HepG2 (cell line): ENCODE data around the gene CCL17. TPM values are rescaled to one million over a fixed set of nuclear protein-coding genes. Genes with fewer than 3 reads are reported as not detected.

Experiments
- ATAC-seq: fragments of 200-7000 bp; cut with Tn5 transposase; 3 replicates; pipeline ENCODE4 v1.9.1; 2020; ENCODE audit warnings: mild to moderate bottlenecking, moderate library complexity
- BruUV-seq: library from RNA; stranded (reverse); fragments of 400-500 nt; replicated peaks from 2 replicates; lab custom pipeline; 2021; lab: Mats Ljungman, UMichigan
- CTCF ChIA-PET: fragments of 300-600 bp; formaldehyde crosslinking; extraction: SDS; loops from one replicate; lab custom pipeline; 2021; ENCODE audit warnings: low total read pairs, inconsistent platforms, low intra/inter-chr PET ratio; lab: Yijun Ruan, JAX
- POLR2A ChIA-PET: fragments of 350-600 bp; sonication (Branson Sonifier 250); formaldehyde crosslinking; loops from one replicate; lab custom pipeline; 2020; ENCODE audit warnings: antibody characterized with exemption, inconsistent platforms; lab: Yijun Ruan, JAX
- DNase-seq: peaks from one replicate; pipeline ENCODE4 v3.0.0-alpha.2; 2015; ENCODE audit warnings: low spot score
- FAIRE-seq: peaks from 3 replicates; lab custom pipeline; 2011; peaks lifted over from hg19 to GRCh38; lab: Jason Lieb, UNC
- H2AFZ ChIP-seq: one replicate; pipeline ENCODE4 v1.6.1; 2011; ENCODE audit warnings: low read length, inconsistent platforms
- H3K27ac ChIP-seq: fragments of 300-600 bp; 3 replicates; pipeline ENCODE4 v1.8.0; 2011; ENCODE audit warnings: mixed run types, mild to moderate bottlenecking, mixed read lengths, low read length, inconsistent platforms; ENCODE audit not compliant: insufficient read depth; ENCODE audit errors: extremely low read length
- H3K27me3 ChIP-seq, 2 experiments: fragments of 200-600 bp in 1 of 2; 2 replicates in 1 of 2; 3 replicates in 1 of 2; pipeline versions ENCODE4 v1.6.0 to v1.8.0; 2011; ENCODE audit warnings: low read length in 2 of 2, mild to moderate bottlenecking in 2 of 2, moderate library complexity in 2 of 2, inconsistent platforms in 1 of 2; ENCODE audit not compliant: insufficient read depth in 2 of 2, control insufficient read depth in 1 of 2
- H3K36me3 ChIP-seq, 2 experiments: fragments of 200-600 bp in 1 of 2; replicated peaks in 1 of 2; 2 replicates in 1 of 2; 3 replicates in 1 of 2; pipeline versions ENCODE4 v1.5.1 to v1.8.0; 2011; ENCODE audit warnings: low read length in 2 of 2, inconsistent platforms in 1 of 2; ENCODE audit not compliant: insufficient read depth in 2 of 2, control insufficient read depth in 1 of 2
- H3K4me1 ChIP-seq: 2 replicates; pipeline ENCODE4 v1.5.1; 2012; ENCODE audit warnings: low read length, inconsistent platforms; ENCODE audit not compliant: insufficient read depth
- H3K4me2 ChIP-seq: 2 replicates; pipeline ENCODE4 v1.6.0; 2011; ENCODE audit warnings: low read depth, low read length, inconsistent platforms
- H3K4me3 ChIP-seq, 3 experiments: fragments of 200-600 bp in 1 of 3; sonication (generic), shearing (Covaris generic) in 1 of 3; replicated peaks in 1 of 3; 2 replicates each; pipeline ENCODE4 v1.5.1; 2011 to 2016; ENCODE audit warnings: low read length in 3 of 3, inconsistent platforms in 2 of 3, low read depth in 2 of 3, mild to moderate bottlenecking in 2 of 3, control low read depth in 1 of 3, mixed read lengths in 1 of 3; ENCODE audit not compliant: insufficient read depth in 1 of 3
- H3K79me2 ChIP-seq: one replicate; pipeline ENCODE4 v1.6.1; 2011; ENCODE audit warnings: low read length, inconsistent platforms; ENCODE audit not compliant: insufficient read depth
- H3K9ac ChIP-seq: 2 replicates; pipeline ENCODE4 v1.6.0; 2011; ENCODE audit warnings: mild to moderate bottlenecking, low read depth, low read length, inconsistent platforms; ENCODE audit not compliant: insufficient read depth
- H3K9me3 ChIP-seq: 2 replicates; pipeline ENCODE4 v1.5.1; 2012; ENCODE audit warnings: mild to moderate bottlenecking, low read length
- H4K20me1 ChIP-seq: 2 replicates; pipeline ENCODE4 v1.6.0; 2011; ENCODE audit warnings: inconsistent platforms, mild to moderate bottlenecking, low read length, moderate library complexity; ENCODE audit not compliant: insufficient read depth
- CREBL2 ChIP-seq: sonication (generic); formaldehyde crosslinking; IDR thresholded peaks from 2 replicates; pipeline ENCODE4 v1.8.1; 2023; ENCODE audit warnings: missing genetic modification reagents, mild to moderate bottlenecking, borderline replicate concordance
- DNMT3B ChIP-seq: conservative IDR thresholded peaks from 2 replicates; pipeline ENCODE4 v1.6.1; 2016; ENCODE audit warnings: missing biosample characterization, control low read depth
- IRX3 ChIP-seq: sonication (generic); formaldehyde crosslinking; IDR thresholded peaks from 2 replicates; pipeline ENCODE4 v1.8.1; 2023; ENCODE audit warnings: mild to moderate bottlenecking, low read depth, missing genetic modification reagents, borderline replicate concordance
- MAFG ChIP-seq: sonication (generic); formaldehyde crosslinking; IDR thresholded peaks from 2 replicates; pipeline ENCODE4 v1.5.1; 2020; ENCODE audit warnings: mild to moderate bottlenecking, missing genetic modification reagents
- RBAK ChIP-seq: sonication (generic); formaldehyde crosslinking; IDR thresholded peaks from 2 replicates; pipeline ENCODE4 v1.5.1; 2020; ENCODE audit warnings: mild to moderate bottlenecking, missing genetic modification reagents
- SMC3 ChIP-seq: IDR thresholded peaks from 2 replicates; pipeline ENCODE4 v1.6.1; 2011; ENCODE audit warnings: low read length, improper control_type of control experiment
- ZNF234 ChIP-seq: sonication (generic); formaldehyde crosslinking; conservative IDR thresholded peaks from 2 replicates; pipeline ENCODE4 v1.5.1; 2020; ENCODE audit warnings: mild to moderate bottlenecking, missing genetic modification reagents
- ZNF251 ChIP-seq: sonication (generic); formaldehyde crosslinking; IDR thresholded peaks from 2 replicates; pipeline ENCODE4 v1.9.0; 2021; ENCODE audit warnings: mild to moderate bottlenecking, missing genetic modification reagents
- ZSCAN30 ChIP-seq: sonication (generic); formaldehyde crosslinking; IDR thresholded peaks from 2 replicates; pipeline ENCODE4 v1.5.0; 2020; ENCODE audit warnings: mild to moderate bottlenecking, missing genetic modification reagents
- WGBS: methylation state at CpG from one replicate; pipeline ENCODE4 v1.1.6; 2017; ENCODE audit warnings: low lambda C conversion rate; 5-methylcytosine and 5-hydroxymethylcytosine counted together
- in situ Hi-C: cut with HindIII; loops from 2 replicates; pipeline ENCODE4 v1.10.0; 2017; ENCODE audit warnings: low pct_unique_long_range_greater_than_20kb; ENCODE audit not compliant: extremely low pct_ligation_motif_present
- intact Hi-C: fragments of 100-400 bp; cut with micrococcal nuclease; formaldehyde crosslinking; loops from one replicate; pipeline ENCODE4 v1.10.0; 2022; ENCODE audit not compliant: unreplicated experiment
- polyA plus RNA-seq, 8 experiments: library from polyadenylated mRNA; depleted of rRNA in 3 of 8; stranded (reverse) in 7 of 8; unstranded in 1 of 8; fragments of >200 nt; fragmentation: Illumina TruSeq in 4 of 8; extraction: Trizol in 4 of 8; gene quantifications; 2 replicates each; pipeline versions ENCODE4 v1.2.1 to v1.2.3, GENCODE V29; 2011 to 2016; ENCODE audit warnings: low read depth in 4 of 8, missing spikeins in 1 of 8, mixed read lengths in 1 of 8; ENCODE audit not compliant: insufficient read depth in 1 of 8
- total RNA-seq, 5 experiments: library from RNA; depleted of rRNA; stranded (reverse); fragments of >200 nt; fragmentation: Illumina TruSeq; extraction: Trizol; gene quantifications; 2 replicates each; pipeline ENCODE4 v1.2.3, GENCODE V29; 2016; ENCODE audit warnings: low read depth in 1 of 5
- TF ChIP-seq, protein P1 (sequence below): sonication (generic); formaldehyde crosslinking; IDR thresholded peaks from one replicate; pipeline ENCODE4 v1.5.1; 2020; ENCODE audit warnings: mild to moderate bottlenecking, missing genetic modification reagents; ENCODE audit errors: not compliant biosample characterization
- TF ChIP-seq, protein P2 (sequence below): sonication (generic); formaldehyde crosslinking; IDR thresholded peaks from 2 replicates; pipeline ENCODE4 v1.4.0; 2020; ENCODE audit warnings: mild to moderate bottlenecking, low read depth, missing genetic modification reagents
- TF ChIP-seq, protein P3 (sequence below): sonication (generic); formaldehyde crosslinking; IDR thresholded peaks from 2 replicates; pipeline ENCODE4 v1.4.0; 2020; ENCODE audit warnings: missing genetic modification reagents

The CCL17 gene
- total and polyA plus RNA-seq, 2 of the 13 experiments (the other 11 are each of a cell fraction or from before 2014, with no cell fraction given) = not detected

DNA sequence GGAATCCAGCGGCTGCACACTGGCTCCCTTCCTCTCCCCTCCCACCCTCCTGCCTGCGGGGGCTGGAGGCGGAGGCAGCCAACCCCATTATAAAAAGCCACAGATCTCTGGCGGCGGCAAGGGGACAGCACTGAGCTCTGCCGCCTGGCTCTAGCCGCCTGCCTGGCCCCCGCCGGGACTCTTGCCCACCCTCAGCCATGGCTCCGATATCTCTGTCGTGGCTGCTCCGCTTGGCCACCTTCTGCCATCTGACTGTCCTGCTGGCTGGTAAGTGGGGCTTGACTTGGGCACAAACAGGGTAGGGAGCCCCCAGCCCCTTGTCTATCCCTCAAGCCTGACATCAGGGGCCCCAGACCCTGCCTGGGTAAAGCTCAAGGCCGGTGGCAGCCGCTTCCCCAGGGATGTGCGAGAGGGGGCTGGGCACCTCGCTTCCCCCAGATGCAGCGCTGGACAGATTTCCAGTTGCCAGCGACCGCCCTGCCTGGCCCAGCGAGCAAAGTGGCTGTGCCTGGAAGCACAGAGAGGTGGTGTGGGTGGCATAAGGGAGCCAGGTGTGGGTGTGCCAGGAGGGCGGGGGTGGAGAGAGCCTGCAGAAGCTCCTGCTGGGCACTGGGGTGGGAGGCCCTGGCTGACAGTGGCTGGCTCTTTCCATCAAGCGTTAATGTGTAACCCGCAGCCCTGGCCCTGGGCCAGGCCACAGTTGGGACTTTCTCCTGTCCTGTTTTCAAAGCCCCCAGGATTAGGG, 32.0 kb upstream of the CCL17 start, which contains the start of gene CX3CL1:
TSS of gene CX3CL1 (plus strand) at position 119 of the 745 bp plus-strand sequence. CDS start at position 198, 79 bp downstream.
- BruUV-seq = no TSS peak
- Histone ChIP-seq H3K9me3 (no peaks in the 10 kb centered on the region), H3K36me3 (peaks cover 3 to 11% of the 10 kb centered on the region in 2 experiments; a peak in 2 of 5 replicates), H3K27me3 (no peaks in the 10 kb centered on the region; a peak in 1 of 5 replicates), H2AFZ (no peak within 1 kb of the TSS), H4K20me1 (peaks cover 4% of the 10 kb centered on the region; the same call in 1 of the 2 replicates), H3K9ac (peak within 1 kb of the TSS; percentile 96), H3K4me3 (peak within 1 kb of the TSS; percentile 81 to 95 (median 84)), H3K4me1 (peaks cover 62% of the 10 kb centered on the region), H3K79me2 (peaks cover 43% of the 10 kb centered on the region), H3K27ac (peak within 1 kb of the TSS; percentile 99), H3K4me2 (peak within 1 kb of the TSS; percentile 98)
- ChIA-PET POLR2A (interaction anchor here (0.6 to 7.7 kb wide), 54 partner anchors 9 to 765 kb away, joined by 3 to 303 read pairs (median 6); partner anchors contain the start of genes ARL2BP, CCL17, CETP and CFAP20), CTCF (interaction anchor here (1.2 to 2.3 kb wide), 2 partner anchors 45 to 72 kb away, joined by 4 to 7 read pairs; no protein-coding TSS in a partner anchor)
- FAIRE-seq (peak; percentile 100), ATAC-seq (peak; percentile 83), DNase-seq (peak; percentile 99)
- intact Hi-C loops (loop anchor here (1.0 to 2.0 kb wide), 3 partner anchors 44 to 72 kb away; no protein-coding TSS in a partner anchor), in situ Hi-C loops (loop anchor here (5.0 kb wide), 1 partner anchor 70 kb away; no protein-coding TSS in a partner anchor)
- 0% methylated on average over 14 of the region's 23 CpGs for WGBS
- peak; percentile 25 for TF ChIP-seq IRX3 (CRISPR knock-in tag)
- TF ChIP-seq, protein P1, sequence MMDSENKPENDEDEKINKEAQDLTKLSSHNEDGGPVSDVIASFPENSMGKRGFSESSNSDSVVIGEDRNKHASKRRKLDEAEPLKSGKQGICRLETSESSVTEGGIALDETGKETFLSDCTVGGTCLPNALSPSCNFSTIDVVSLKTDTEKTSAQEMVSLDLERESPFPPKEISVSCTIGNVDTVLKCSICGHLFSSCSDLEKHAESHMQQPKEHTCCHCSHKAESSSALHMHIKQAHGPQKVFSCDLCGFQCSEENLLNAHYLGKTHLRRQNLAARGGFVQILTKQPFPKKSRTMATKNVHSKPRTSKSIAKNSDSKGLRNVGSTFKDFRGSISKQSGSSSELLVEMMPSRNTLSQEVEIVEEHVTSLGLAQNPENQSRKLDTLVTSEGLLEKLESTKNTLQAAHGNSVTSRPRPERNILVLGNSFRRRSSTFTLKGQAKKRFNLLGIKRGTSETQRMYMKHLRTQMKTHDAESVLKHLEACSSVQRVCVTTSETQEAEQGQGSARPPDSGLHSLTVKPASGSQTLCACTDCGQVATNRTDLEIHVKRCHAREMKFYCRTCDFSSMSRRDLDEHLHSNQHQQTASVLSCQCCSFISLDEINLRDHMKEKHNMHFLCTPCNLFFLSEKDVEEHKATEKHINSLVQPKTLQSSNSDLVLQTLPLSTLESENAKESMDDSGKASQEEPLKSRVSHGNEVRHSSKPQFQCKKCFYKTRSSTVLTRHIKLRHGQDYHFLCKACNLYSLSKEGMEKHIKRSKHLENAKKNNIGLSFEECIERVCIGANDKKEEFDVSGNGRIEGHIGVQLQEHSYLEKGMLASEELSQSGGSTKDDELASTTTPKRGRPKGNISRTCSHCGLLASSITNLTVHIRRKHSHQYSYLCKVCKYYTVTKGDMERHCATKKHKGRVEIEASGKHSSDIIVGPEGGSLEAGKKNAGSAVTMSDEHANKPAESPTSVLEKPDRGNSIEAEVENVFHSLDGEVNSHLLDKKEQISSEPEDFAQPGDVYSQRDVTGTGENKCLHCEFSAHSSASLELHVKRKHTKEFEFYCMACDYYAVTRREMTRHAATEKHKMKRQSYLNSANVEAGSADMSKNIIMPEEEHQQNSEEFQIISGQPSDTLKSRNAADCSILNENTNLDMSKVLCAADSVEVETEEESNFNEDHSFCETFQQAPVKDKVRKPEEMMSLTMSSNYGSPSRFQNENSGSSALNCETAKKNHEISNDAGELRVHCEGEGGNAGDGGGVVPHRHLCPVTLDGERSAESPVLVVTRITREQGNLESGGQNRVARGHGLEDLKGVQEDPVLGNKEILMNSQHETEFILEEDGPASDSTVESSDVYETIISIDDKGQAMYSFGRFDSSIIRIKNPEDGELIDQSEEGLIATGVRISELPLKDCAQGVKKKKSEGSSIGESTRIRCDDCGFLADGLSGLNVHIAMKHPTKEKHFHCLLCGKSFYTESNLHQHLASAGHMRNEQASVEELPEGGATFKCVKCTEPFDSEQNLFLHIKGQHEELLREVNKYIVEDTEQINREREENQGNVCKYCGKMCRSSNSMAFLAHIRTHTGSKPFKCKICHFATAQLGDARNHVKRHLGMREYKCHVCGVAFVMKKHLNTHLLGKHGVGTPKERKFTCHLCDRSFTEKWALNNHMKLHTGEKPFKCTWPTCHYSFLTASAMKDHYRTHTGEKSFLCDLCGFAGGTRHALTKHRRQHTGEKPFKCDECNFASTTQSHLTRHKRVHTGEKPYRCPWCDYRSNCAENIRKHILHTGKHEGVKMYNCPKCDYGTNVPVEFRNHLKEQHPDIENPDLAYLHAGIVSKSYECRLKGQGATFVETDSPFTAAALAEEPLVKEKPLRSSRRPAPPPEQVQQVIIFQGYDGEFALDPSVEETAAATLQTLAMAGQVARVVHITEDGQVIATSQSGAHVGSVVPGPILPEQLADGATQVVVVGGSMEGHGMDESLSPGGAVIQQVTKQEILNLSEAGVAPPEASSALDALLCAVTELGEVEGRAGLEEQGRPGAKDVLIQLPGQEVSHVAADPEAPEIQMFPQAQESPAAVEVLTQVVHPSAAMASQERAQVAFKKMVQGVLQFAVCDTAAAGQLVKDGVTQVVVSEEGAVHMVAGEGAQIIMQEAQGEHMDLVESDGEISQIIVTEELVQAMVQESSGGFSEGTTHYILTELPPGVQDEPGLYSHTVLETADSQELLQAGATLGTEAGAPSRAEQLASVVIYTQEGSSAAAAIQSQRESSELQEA (CRISPR knock-in tag) = peak; percentile 17
- TF ChIP-seq CREBL2 (CRISPR knock-in tag) = no peak; the same call in 1 of the 2 replicates
- no peak for TF ChIP-seq RBAK (CRISPR knock-in tag)
- peak; percentile 83 for TF ChIP-seq ZSCAN30 (CRISPR knock-in tag)
- TF ChIP-seq, protein P2, sequence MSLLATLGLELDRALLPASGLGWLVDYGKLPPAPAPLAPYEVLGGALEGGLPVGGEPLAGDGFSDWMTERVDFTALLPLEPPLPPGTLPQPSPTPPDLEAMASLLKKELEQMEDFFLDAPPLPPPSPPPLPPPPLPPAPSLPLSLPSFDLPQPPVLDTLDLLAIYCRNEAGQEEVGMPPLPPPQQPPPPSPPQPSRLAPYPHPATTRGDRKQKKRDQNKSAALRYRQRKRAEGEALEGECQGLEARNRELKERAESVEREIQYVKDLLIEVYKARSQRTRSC (CRISPR knock-in tag) = peak; percentile 84; the same call in 1 of the 2 replicates
- TF ChIP-seq ZNF251 = 0 out of 2 replicates have a peak, but pooled peaks have one; percentile 90
- peak; percentile 72 for TF ChIP-seq ZNF234 (CRISPR knock-in tag)
- TF ChIP-seq, protein P3, sequence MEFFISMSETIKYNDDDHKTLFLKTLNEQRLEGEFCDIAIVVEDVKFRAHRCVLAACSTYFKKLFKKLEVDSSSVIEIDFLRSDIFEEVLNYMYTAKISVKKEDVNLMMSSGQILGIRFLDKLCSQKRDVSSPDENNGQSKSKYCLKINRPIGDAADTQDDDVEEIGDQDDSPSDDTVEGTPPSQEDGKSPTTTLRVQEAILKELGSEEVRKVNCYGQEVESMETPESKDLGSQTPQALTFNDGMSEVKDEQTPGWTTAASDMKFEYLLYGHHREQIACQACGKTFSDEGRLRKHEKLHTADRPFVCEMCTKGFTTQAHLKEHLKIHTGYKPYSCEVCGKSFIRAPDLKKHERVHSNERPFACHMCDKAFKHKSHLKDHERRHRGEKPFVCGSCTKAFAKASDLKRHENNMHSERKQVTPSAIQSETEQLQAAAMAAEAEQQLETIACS (CRISPR knock-in tag) = no peak
- peak; percentile 93; the same call in 1 of the 2 replicates for TF ChIP-seq DNMT3B
- no peak for TF ChIP-seq SMC3
- no peak for TF ChIP-seq MAFG (CRISPR knock-in tag)
